DMS114 treated with DMSO at 0.1 percent for 48 hours (cell line): ENCODE measurements around the gene PGAM1.
"Not testable (repeated sequence)": the region's sequence is repeated elsewhere in the genome, so short reads cannot be mapped to it uniquely, and the experiment has no call there.

ENCODE experiments used
- DNase-seq: peaks from one replicate; lab custom pipeline; 2025; ENCODE audit not compliant: unreplicated experiment; lab: John Stamatoyannopoulos, UW

The PGAM1 gene

GRCh38 chr10:97454330-97455036, 28.5 kb downstream of the PGAM1 start:
- no peak for DNase-seq

GRCh38 chr10:97456034-97456685, 30.2 kb downstream of the PGAM1 start:
- no peak for DNase-seq

DNA sequence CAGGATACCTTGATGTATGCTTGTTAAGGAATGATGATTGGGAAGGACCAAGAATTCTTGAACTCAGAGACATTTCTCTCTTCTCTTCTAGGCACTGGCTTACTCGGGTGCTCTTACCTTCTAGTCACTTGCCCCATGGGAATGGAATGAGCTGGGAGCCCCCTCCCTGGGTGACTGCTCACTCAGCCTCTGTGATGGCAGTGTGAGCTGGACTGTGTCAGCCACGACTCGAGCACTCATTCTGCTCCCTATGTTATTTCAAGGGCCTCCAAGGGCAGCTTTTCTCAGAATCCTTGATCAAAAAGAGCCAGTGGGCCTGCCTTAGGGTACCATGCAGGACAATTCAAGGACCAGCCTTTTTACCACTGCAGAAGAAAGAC, 30.7 kb downstream of the PGAM1 start:
- no peak for DNase-seq

GRCh38 chr10:97459111-97459510, 33.1 kb downstream of the PGAM1 start:
- DNase-seq, result no peak

- DNase-seq, result no peak
These were observed 33.9 kb downstream of the PGAM1 start for GRCh38 chr10:97459933-97460332.

GRCh38 chr10:97462309-97462708, 36.3 kb downstream of the PGAM1 start:
- DNase-seq, result no peak

DNA sequence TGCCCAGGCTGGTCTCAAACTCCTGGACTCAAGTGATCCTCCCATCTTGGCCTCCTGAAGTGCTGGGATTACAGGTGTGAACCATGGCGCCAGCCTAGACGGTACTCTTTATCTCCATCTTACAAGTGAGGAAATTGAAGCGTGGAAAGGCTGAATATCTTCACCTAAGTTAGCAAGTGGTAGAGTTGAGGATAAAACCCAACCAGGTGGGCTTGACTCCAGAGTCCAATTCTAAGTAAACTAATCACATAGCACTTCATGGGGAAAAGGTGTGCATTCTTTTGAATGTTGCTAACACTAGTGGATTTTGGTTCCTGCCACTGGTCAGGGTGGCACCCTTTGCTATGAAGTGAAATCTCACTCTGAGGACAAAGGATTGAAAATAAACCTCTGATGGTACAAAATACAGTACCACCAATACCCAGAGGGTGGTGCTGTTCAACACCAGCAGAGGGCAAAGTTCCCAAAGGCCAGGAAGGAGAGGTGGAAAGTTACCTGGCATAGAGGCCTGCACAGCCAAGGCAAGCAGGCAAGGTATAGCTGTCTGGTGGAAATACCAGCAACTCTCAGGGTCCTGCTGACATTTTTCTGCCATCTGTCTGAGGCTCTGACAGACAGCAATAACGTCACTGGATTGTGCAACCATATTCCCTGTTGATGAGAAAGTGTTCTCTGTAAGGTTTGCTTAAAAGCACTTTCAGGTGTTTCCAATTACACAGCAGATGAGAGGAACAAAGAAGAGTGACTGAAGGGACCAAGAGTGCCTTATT, 37.6 kb downstream of the PGAM1 start:
- DNase-seq, result peak; percentile 16

DNA sequence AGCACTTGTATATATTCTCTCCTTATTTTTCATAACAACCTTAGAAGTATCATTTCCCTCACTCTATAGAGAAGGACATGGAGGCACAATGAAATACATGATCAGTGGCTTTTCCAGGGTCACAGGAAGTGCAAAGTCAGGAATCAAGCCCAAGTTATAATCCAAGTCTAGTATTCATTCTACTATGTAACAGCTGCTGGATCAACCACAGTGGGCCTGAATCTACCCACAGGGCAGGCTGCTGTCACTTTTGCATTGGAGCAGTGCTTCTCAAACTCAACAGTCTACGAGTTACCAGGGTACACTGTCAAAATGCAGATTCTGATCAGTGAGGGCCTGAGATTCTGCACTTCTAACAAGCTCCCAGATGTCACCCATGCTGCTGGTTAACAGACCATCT, 38.2 kb downstream of the PGAM1 start:
- DNase-seq, result no peak

DNA sequence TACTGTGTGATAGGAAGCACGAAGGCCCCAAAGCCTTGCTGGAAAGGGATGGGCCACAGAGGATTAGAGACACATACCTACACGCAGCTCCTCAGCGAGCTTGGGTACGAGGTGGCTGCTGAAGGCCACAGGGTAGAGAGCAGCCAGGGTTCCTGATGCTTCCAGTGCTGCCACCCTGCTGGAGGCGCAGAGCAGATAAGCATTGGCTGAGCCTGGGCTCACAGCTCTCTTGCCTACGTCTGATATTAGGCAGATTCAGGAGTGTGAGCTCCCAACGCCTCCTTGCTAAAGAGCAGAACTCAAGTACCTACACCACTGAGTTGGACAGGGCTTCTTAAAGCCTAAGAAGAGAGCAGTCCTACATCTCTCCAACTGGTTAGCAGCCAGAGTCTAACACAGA, 40.0 kb downstream of the PGAM1 start:
- DNase-seq, result no peak

- DNase-seq, result no peak
These were observed 40.8 kb downstream of the PGAM1 start for GRCh38 chr10:97466755-97467154.

DNA sequence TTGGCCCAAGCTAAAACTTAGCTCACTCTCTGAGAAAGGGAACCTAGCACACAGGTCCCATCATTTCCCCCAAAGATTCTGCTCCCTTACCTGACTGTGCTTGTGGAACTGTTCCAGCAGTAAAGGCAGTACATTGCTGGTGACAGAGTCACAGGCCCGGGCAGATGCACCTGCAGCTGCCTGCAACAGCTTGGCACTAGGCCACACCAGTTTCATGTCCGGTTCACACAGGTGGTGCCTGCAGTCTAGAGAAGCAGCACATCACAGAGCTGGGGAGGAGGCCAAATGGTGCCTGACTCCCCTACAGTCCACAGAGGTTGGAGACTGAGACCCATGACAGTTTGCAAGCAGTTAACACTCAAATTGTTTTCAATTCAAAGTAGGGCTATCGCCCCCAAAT, 42.2 kb downstream of the PGAM1 start:
- DNase-seq, result no peak

GRCh38 chr10:97468781-97469180, 42.8 kb downstream of the PGAM1 start:
- not testable (repeated sequence) for DNase-seq

DNA sequence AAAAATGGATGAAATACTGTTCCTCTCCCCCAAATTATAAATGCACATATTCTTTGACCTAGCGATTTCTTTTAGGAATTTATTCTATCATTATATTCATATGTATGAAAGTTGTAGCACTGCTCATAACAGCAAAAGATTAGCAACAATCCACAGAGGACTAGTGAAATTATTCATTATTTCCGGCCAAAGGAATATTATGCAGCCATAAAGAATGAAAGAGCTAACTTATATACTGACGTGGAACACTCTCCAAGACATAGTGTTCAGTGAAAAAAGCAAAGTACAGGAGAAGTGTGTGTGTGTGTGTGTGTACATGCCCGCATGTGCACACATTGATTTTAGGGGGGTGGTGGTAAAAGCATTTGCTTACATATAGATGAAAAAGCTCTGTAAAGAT, 48.9 kb downstream of the PGAM1 start:
- DNase-seq, result no peak

DNA sequence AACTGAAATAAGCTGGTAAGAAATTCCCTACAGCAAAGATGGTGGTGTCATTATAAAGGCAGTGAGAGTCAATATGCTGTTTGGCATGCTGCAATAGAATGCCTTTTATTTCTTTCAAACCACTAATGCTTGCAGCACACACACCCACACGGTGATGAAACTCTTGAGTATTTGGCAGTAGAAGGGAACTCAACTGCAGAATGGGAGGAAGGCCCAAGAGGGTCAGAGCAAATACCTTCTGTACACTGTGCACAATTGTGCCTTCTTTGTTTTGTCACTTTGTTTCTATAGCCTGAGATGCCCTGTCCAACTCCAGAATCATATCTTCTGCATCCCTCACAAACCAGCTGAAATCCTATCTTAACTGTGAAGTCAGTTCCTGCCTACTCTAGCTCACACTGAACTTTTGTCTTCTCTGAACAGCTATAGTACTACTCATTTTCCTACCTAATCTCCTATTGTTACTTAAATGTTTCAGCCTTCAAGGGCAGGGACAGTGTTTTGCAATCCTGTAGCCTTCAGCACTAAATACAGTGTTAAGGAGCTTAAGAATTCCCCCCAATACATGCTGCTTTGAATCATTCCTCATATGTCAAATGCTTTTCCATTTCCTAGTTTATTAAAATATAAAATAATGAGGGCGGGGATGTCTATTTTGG, 50.1 kb downstream of the PGAM1 start:
- DNase-seq, result no peak

- not testable (repeated sequence) for DNase-seq
These were observed 53.4 kb downstream of the PGAM1 start for GRCh38 chr10:97479410-97479809.

- DNase-seq, result no peak
These were observed 53.9 kb downstream of the PGAM1 start for GRCh38 chr10:97479939-97480338.

DNA sequence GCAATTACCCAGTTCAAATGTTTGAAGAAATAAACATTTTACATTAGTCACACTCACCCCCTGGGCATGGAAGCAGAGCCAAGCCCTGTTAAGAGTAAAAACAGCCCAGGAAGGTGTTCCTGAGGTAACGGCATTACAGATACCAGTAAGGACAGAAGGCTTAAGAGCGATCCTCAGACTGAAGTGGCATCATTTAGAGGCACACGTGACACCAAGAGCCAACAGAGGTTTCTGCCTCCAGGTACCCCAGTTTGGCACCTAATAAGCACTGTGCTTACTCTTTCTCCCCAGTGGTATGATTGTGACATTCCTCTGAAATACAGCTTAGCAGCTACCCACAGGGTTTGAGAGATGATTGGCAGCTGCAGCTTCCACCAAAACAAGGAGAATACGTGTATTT, 55.1 kb downstream of the PGAM1 start:
- DNase-seq, result no peak

- no peak for DNase-seq
These were observed 56.4 kb downstream of the PGAM1 start for GRCh38 chr10:97482381-97482780.
